PC-3 (cell line): ENCODE data around the gene OTOP1. TPM values are rescaled to one million over a fixed set of nuclear protein-coding genes. Genes with fewer than 3 reads are reported as not detected.
"Not testable (repeated sequence)": the region's sequence is repeated elsewhere in the genome, so short reads cannot be mapped to it uniquely, and the experiment has no call there.

Experiments
- ATAC-seq: fragments of 200-7000 bp; cut with Tn5 transposase; 2 replicates; pipeline ENCODE4 v1.9.1; 2020; ENCODE audit warnings: mild to moderate bottlenecking, moderate library complexity
- BruUV-seq: library from RNA; stranded (reverse); fragments of 400-500 nt; replicated peaks from 2 replicates; lab custom pipeline; 2021; lab: Mats Ljungman, UMichigan
- CTCF ChIA-PET: fragments of 300-600 bp; sonication (Branson Sonifier 250); formaldehyde crosslinking; loops from one replicate; lab custom pipeline; 2022; ENCODE audit warnings: antibody characterized with exemption; lab: Charles Lee
- POLR2A ChIA-PET: fragments of 300-600 bp; sonication (Branson Sonifier 250); formaldehyde crosslinking; loops from one replicate; lab custom pipeline; 2022; ENCODE audit warnings: antibody characterized with exemption; ENCODE audit not compliant: unreplicated experiment; lab: Charles Lee
- DNase-seq: peaks from one replicate; pipeline ENCODE4 v3.0.0-alpha.2; 2015
- H2AFZ ChIP-seq: fragments of 300-600 bp; sonication (generic); 2 replicates; pipeline ENCODE4 v1.6.0; 2016; ENCODE audit warnings: antibody characterized with exemption, low read length
- H3F3A ChIP-seq: fragments of 300-600 bp; sonication (generic); one replicate; pipeline ENCODE4 v1.6.0; 2017; ENCODE audit warnings: antibody characterized with exemption, low read length, control low read depth, mild to moderate bottlenecking; ENCODE audit not compliant: unreplicated experiment
- H3K27ac ChIP-seq: fragments of 300-600 bp; sonication (generic); 2 replicates; pipeline ENCODE4 v1.5.1; 2016; ENCODE audit warnings: mild to moderate bottlenecking, low read length
- H3K27me3 ChIP-seq: fragments of 300-600 bp; sonication (generic); 2 replicates; pipeline ENCODE4 v1.6.1; 2016; ENCODE audit warnings: low read length, mixed read lengths
- H3K36me3 ChIP-seq: fragments of 300-600 bp; sonication (generic); 2 replicates; pipeline ENCODE4 v1.6.1; 2016; ENCODE audit warnings: low read depth, mixed run types, low read length, mixed read lengths
- H3K4me1 ChIP-seq: fragments of 300-600 bp; sonication (generic); 2 replicates; pipeline ENCODE4 v1.5.1; 2016; ENCODE audit warnings: low read length; ENCODE audit not compliant: insufficient read depth
- H3K4me2 ChIP-seq: fragments of 300-600 bp; sonication (generic); 2 replicates; pipeline ENCODE4 v1.6.0; 2016; ENCODE audit warnings: low read length
- H3K4me3 ChIP-seq: fragments of 300-600 bp; sonication (generic); 2 replicates; pipeline ENCODE4 v1.5.1; 2016; ENCODE audit warnings: mild to moderate bottlenecking, low read length, mixed read lengths
- H3K79me2 ChIP-seq: fragments of 300-600 bp; sonication (generic); 2 replicates; pipeline ENCODE4 v1.6.1; 2017; ENCODE audit warnings: low read length, mixed read lengths
- H3K9ac ChIP-seq: fragments of 300-600 bp; sonication (generic); 2 replicates; pipeline ENCODE4 v1.6.0; 2016; ENCODE audit warnings: mild to moderate bottlenecking, low read length
- H3K9me2 ChIP-seq: fragments of 300-600 bp; sonication (generic); replicated peaks from 2 replicates; pipeline ENCODE4 v1.6.1; 2016; ENCODE audit warnings: mixed run types, low read length, mixed read lengths
- H3K9me3 ChIP-seq: fragments of 300-600 bp; sonication (generic); 2 replicates; pipeline ENCODE4 v1.6.1; 2016; ENCODE audit warnings: low read length, mixed read lengths
- H4K20me1 ChIP-seq: fragments of 300-600 bp; sonication (generic); 2 replicates; pipeline ENCODE4 v1.6.1; 2016; ENCODE audit warnings: low read length, mixed read lengths
- EZH2 ChIP-seq: fragments of 300-600 bp; sonication (generic); IDR thresholded peaks from one replicate; pipeline ENCODE4 v1.6.1; 2017; ENCODE audit warnings: antibody characterized with exemption, mild to moderate bottlenecking, low read length; ENCODE audit not compliant: unreplicated experiment
- EZH2phosphoT487 ChIP-seq: fragments of 300-600 bp; sonication (generic); IDR thresholded peaks from 2 replicates; pipeline ENCODE4 v1.6.1; 2018; ENCODE audit warnings: mild to moderate bottlenecking, antibody characterized with exemption, low read length, borderline replicate concordance
- intact Hi-C: fragments of 100-400 bp; cut with micrococcal nuclease; formaldehyde crosslinking; loops from 2 replicates; pipeline ENCODE4 v1.9.0; 2023
- total RNA-seq: library from RNA; depleted of rRNA; stranded (reverse); fragments of >200 nt; gene quantifications from 2 replicates; pipeline ENCODE4 v1.2.3, GENCODE V29; 2014
- TF ChIP-seq, protein P1 (sequence below): fragments of 300-600 bp; sonication (generic); conservative IDR thresholded peaks from 2 replicates; pipeline ENCODE4 v1.5.1; 2017; ENCODE audit warnings: antibody characterized with exemption, low read depth, mild to moderate bottlenecking, low read length

OTOP1 gene
- total RNA-seq, 1 experiment from 2014 or later, result not detected

DNA sequence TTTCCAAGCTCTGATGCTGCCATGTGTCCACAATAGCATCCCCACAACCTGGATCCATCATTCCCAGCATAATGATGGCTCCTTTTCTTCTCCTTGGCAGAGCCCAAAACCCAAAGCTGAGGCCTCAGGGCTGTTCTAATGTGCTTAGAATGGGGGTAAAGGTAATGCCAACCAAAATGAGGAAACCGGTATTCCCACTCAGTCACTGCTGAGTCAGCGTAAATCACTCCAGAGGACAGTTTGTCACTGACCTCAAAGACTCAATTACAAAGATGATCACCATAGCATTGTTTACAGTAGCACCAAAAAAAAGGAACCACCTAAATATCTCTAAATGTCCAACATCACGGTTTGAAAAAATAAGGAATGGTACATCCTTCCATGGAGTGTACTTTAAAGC, 41.2 kb downstream of the OTOP1 start:
- no peaks in the 10 kb centered on the region for H3F3A ChIP-seq
- H3K9me2 ChIP-seq, result no peaks in the 10 kb centered on the region
- CTCF ChIA-PET, result no interaction called here
- H3K27me3 ChIP-seq, result 0 out of 2 replicates have a peak, but pooled peaks cover 6% of the 10 kb centered on the region
- H3K4me2 ChIP-seq, result no peak overlapping the region
- no TSS peak for BruUV-seq
- TF ChIP-seq, protein P1, sequence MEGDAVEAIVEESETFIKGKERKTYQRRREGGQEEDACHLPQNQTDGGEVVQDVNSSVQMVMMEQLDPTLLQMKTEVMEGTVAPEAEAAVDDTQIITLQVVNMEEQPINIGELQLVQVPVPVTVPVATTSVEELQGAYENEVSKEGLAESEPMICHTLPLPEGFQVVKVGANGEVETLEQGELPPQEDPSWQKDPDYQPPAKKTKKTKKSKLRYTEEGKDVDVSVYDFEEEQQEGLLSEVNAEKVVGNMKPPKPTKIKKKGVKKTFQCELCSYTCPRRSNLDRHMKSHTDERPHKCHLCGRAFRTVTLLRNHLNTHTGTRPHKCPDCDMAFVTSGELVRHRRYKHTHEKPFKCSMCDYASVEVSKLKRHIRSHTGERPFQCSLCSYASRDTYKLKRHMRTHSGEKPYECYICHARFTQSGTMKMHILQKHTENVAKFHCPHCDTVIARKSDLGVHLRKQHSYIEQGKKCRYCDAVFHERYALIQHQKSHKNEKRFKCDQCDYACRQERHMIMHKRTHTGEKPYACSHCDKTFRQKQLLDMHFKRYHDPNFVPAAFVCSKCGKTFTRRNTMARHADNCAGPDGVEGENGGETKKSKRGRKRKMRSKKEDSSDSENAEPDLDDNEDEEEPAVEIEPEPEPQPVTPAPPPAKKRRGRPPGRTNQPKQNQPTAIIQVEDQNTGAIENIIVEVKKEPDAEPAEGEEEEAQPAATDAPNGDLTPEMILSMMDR, result no peak
- TF ChIP-seq EZH2, result no peak
- no peak for TF ChIP-seq EZH2phosphoT487
- ATAC-seq, result no peak
- DNase-seq, result peak; percentile 76
- no peak overlapping the region for H3K9ac ChIP-seq
- no peak overlapping the region for H3K27ac ChIP-seq
- no peaks in the 10 kb centered on the region for H3K36me3 ChIP-seq
- H3K79me2 ChIP-seq, result no peaks in the 10 kb centered on the region
- no peak overlapping the region for H3K4me3 ChIP-seq
- no peaks in the 10 kb centered on the region for H3K9me3 ChIP-seq
- no peak overlapping the region for H2AFZ ChIP-seq
- POLR2A ChIA-PET, result no interaction called here
- intact Hi-C loops, result no loop called here
- H4K20me1 ChIP-seq, result no peaks in the 10 kb centered on the region
- peaks cover 4% of the 10 kb centered on the region; the same call in 1 of the 2 replicates for H3K4me1 ChIP-seq

DNA sequence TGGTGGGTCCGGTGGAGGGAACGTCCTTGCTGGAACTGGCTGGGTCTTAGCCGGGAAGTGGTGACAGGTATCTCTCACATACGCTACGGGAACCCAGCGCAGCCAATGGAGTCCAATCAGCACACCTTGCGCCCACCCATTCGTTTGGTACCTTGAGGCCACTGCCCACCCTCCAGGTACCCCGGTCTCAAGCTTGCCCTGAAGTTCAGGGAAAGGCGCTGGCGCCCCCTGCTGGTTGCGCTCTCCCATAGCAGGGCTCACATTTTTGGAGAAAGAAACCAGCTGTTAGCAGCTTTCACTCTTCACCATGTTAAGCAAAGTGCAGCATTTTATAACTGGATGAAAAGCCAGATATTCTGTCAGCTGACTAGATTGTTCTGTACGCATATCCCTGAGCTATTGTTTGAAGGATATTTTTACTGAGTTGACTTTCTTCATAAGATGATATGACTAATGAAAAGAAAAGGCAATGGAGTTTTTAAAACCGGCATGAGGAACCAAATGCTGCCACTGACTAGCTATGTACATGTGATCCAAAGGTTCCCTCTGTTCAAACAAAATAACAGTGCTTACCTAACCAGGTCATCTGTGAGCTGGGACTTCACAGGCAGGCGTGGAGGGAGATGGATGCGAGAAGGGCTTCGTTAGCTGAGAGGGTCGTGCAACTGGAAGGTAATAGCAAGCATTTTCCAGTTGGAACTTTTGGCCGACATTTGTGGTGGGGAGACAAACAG, 43.7 kb downstream of the OTOP1 start:
- no peaks in the 10 kb centered on the region for H3K36me3 ChIP-seq
- H3K79me2 ChIP-seq, result no peaks in the 10 kb centered on the region
- no peak overlapping the region for H3K4me3 ChIP-seq
- H3K4me1 ChIP-seq, result peaks cover 4% of the 10 kb centered on the region; the same call in 1 of the 2 replicates
- no peak overlapping the region for H2AFZ ChIP-seq
- H3F3A ChIP-seq, result no peaks in the 10 kb centered on the region
- BruUV-seq, result no TSS peak
- H4K20me1 ChIP-seq, result no peaks in the 10 kb centered on the region
- intact Hi-C loops, result no loop called here
- TF ChIP-seq, protein P1, result peak; percentile 76
- TF ChIP-seq EZH2phosphoT487 (no peak), EZH2 (no peak)
- peaks cover 23% of the 10 kb centered on the region for H3K27me3 ChIP-seq
- H3K9me3 ChIP-seq, result no peaks in the 10 kb centered on the region
- ChIA-PET CTCF (interaction anchor here (0.5 kb wide), 1 partner anchor 598 kb away, joined by 4 read pairs; no protein-coding TSS in a partner anchor), POLR2A (no interaction called here)
- ATAC-seq, result no peak
- no peak overlapping the region for H3K4me2 ChIP-seq
- no peak overlapping the region for H3K27ac ChIP-seq
- H3K9me2 ChIP-seq, result no peaks in the 10 kb centered on the region
- DNase-seq, result peak; percentile 45
- H3K9ac ChIP-seq, result no peak overlapping the region

DNA sequence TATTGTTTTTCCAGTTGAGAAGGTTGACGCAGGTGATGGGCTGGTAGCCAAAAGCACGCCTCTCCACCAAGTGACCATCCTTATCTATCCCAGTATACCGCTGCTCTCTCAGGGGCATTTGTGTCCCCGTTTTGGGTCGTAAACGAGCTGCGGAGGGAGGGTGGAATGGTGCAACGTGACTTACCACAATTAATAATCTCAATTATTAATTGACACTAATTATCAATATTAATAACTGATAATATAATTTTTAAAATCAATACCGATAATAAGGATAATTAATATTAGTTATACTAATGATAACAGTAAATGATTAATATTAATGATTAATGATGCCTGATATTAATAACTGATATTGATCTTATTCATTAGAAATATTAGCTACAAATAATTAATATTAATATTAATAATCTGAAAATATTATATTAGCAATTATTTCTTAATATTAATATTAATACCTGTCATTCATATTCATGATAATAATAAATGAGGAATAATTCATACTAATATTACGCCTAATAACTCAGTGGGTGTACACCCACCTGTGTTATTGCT, 56.1 kb downstream of the OTOP1 start:
- Histone ChIP-seq H3K9me2 (no peaks in the 10 kb centered on the region), H2AFZ (no peak overlapping the region), H3K4me1 (no peaks in the 10 kb centered on the region), H4K20me1 (no peaks in the 10 kb centered on the region), H3F3A (no peaks in the 10 kb centered on the region), H3K9me3 (no peaks in the 10 kb centered on the region), H3K27me3 (peaks cover 32% of the 10 kb centered on the region), H3K9ac (no peak overlapping the region), H3K27ac (no peak overlapping the region), H3K4me3 (no peak overlapping the region), H3K36me3 (no peaks in the 10 kb centered on the region), H3K4me2 (no peak overlapping the region), H3K79me2 (no peaks in the 10 kb centered on the region)
- TF ChIP-seq EZH2phosphoT487 (no peak), EZH2 (no peak)
- TF ChIP-seq, protein P1, result no peak
- intact Hi-C loops, result no loop called here
- ChIA-PET CTCF (no interaction called here), POLR2A (no interaction called here)
- DNase-seq (no peak), ATAC-seq (no peak)
- no TSS peak for BruUV-seq

GRCh38 chr4:4167981-4168780, 58.5 kb downstream of the OTOP1 start:
- H3K4me2 ChIP-seq, H3F3A ChIP-seq, H3K4me1 ChIP-seq, CTCF ChIA-PET, H3K9ac ChIP-seq, BruUV-seq, H3K27ac ChIP-seq, ATAC-seq, intact Hi-C loops, H4K20me1 ChIP-seq, H3K79me2 ChIP-seq, DNase-seq, H3K9me2 ChIP-seq, H2AFZ ChIP-seq, H3K9me3 ChIP-seq, H3K4me3 ChIP-seq, POLR2A ChIA-PET, H3K36me3 ChIP-seq: not testable (repeated sequence)
- peaks cover 11% of the 10 kb centered on the region; the same call in 1 of the 2 replicates for H3K27me3 ChIP-seq
